CD4-positive, alpha-beta T cell treated with Interleukin-6 for 4 hours (primary cell): ENCODE results near the gene SENP1.

ENCODE experiments used
- DNase-seq: peaks from one replicate; pipeline ENCODE4 v3.0.0-alpha.2; 2020; ENCODE audit warnings: mixed read lengths

SENP1 gene

GRCh38 chr12:48063530-48063929 lies 42.3 kb downstream of the SENP1 start:
- DNase-seq = no peak

DNA sequence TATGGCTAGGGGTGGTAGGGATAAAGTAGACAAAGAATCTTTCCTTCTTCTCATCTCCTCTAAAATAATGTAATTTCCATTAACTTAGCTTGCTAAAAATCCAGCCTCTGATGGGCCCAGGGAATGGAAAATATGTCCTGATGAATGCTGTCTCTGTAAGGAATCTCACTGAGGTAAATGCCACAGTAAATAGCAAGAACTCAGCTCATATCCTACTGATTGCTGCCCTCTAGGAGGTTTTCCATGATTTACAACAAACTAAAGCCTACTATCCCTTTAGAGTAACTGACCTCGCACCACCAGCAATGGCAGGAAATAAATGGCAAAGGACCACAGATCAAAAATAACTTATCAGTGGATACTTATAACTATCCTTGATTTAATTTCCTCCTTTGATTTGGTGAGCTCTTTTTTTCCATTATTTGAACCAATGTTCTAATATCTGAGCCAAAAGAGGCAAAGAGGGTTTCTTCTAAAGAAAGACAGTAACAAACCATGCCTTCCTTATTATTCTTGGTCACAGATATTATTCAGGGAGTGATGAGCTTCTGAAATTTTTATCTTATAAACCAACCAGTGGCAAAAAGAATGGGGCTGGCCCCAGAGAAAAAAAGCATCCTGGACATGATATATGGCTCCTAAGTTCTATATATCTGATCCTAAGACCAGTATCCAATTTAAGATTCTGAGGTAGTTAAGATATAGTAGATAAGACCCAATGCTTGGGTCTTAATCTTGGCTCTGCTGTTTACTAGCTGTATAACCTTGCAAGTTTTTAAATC lies 43.8 kb downstream of the SENP1 start:
- DNase-seq = no peak

DNA sequence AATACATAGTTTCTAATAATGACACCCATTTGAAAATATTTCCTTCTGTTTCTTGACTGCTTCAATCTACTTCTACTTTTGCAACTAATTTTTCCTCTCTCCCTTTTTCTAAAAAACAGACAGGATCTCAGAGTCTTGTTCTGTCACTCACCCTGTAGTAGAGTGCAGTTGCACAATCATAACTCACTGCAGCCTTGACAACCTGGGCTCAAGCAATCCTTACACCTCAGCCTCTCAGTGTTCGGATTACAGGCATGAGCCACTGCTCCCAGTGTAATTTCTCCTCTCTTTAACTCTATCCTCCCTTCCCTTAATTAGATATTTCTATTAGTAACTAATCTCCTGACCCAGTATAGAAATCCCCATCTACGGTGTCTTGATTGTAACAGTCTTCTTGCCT lies 45.4 kb downstream of the SENP1 start:
- no peak for DNase-seq

DNA sequence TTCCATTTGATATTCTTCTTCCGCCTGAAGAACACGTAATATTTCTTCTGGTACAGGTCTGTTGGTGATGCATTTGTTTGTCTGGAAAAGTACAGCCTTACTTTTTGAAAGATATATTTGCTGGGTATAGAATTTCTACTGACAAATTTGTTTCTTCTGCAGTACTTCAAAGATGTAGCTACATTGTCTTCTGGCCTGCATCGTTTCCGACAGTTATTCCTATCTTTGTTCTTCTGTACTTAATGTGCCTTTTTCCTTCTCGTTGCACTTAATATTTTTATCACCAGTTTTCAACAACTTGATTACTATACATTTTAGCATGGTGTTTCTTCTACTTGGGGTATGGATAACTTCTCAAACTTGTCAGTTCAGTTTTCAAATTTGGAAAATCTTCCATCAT lies 47.1 kb downstream of the SENP1 start:
- no peak for DNase-seq

DNA sequence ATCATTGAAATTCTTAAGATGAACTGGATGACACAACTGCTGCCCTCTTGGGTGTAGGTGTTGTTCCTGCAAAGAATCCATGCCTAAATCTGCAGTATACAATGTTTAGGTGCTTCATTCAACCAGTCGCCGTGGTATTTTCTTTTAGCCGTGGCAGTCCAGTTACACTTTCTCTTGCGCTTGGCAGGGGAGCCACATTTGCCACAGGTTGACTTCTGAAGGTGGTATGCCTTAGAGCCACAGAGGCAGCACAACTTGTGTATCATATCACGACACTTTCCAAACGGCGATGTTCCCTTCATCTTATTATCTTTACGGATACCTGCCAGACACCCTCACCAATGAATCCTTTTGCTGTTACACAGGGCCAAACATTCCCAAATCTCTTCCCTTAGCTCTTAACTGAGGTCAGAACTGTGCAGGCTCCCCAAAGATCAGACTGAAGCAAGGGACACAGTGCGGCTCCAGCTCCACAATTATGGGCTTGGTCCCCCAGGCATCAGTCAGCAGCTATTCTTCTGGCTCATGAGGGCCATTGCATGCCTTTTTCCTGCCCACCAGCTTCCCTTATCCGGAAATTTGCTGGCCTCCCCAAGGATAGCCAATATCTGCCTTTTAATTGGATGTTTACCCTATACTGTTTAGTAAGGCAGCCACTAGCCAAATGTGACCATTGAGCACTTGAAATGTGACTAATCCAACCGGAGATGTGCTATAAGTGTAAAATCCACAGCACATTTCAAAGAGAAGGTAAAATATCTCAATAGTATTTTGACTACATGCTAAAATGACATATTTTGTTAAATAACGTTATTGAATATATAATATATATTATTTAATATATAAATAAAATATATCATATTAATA lies 50.7 kb downstream of the SENP1 start:
- DNase-seq = no peak

DNA sequence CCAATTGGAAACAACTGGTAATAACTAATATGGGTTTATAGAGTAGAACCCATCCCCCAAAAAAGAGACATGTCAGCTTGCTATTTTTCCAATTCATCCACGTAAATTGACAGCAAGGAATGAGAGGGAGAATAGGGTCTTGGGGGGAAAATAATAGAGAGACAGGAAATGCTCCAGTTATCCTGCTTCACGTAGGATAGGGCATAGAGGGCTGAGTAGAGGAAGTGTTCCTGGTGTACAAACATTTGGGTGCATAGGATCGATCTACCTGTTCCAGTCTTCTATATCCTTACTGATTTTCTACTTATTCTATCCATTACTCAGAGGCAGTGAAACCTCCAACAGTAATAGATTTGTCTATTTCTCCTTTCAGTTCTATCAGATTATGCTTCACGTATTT lies 52.0 kb downstream of the SENP1 start:
- DNase-seq = no peak

GRCh38 chr12:48053122-48053521 lies 52.8 kb downstream of the SENP1 start:
- no peak for DNase-seq

- DNase-seq = no peak
Measured at GRCh38 chr12:48051681-48052080, 54.2 kb downstream of the SENP1 start.

DNA sequence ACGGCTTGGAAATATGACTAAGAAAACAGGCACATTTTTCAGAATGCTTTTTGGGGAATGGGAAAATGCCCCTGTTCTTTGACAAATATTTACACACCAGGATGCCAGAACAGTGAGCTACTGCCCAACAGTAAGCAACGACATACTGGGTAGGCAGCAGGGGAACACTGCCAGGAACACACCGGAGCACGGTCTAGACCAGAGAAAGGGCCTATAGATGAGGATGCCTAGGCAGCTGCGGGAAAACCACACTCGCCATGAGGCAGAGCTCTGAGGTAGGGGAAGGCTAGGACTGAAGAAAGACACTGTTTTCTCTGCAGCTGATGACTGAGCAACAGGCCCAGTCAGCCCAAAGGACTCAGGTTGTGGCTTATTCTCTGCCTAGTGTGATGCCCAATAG lies 55.7 kb downstream of the SENP1 start:
- no peak for DNase-seq

DNA sequence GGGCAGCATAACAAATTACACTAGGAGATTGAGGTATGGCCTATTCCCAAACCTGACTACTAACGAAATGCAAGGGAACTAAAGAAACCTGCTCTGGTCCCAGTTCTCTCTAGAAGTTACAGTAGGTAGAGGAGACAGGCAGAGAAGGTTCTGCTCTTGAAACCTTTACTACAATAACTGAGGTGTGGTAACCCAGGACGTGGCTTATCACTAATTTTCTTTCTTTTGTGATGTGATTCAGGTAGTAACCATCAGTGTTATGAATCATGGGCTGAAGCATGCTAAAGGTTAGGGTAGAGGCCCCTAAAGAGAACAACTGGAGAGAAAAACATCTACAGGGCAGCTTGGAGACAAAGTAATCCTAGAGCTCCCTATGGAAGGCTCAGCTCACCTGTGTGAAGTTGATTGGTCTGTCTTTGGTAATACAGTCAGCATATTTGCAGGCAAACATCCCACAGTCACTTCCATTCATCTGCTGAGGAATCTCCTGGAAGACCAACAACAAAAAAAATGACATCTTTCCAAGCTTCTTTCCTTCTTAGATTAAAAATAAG lies 59.8 kb downstream of the SENP1 start:
- no peak for DNase-seq

- no peak for DNase-seq
Measured at GRCh38 chr12:48045061-48045846, 60.6 kb downstream of the SENP1 start.

- no peak for DNase-seq
Measured at GRCh38 chr12:48044396-48044795, 61.5 kb downstream of the SENP1 start.

- DNase-seq = no peak
Measured at GRCh38 chr12:48043771-48044170, 62.1 kb downstream of the SENP1 start.

DNA sequence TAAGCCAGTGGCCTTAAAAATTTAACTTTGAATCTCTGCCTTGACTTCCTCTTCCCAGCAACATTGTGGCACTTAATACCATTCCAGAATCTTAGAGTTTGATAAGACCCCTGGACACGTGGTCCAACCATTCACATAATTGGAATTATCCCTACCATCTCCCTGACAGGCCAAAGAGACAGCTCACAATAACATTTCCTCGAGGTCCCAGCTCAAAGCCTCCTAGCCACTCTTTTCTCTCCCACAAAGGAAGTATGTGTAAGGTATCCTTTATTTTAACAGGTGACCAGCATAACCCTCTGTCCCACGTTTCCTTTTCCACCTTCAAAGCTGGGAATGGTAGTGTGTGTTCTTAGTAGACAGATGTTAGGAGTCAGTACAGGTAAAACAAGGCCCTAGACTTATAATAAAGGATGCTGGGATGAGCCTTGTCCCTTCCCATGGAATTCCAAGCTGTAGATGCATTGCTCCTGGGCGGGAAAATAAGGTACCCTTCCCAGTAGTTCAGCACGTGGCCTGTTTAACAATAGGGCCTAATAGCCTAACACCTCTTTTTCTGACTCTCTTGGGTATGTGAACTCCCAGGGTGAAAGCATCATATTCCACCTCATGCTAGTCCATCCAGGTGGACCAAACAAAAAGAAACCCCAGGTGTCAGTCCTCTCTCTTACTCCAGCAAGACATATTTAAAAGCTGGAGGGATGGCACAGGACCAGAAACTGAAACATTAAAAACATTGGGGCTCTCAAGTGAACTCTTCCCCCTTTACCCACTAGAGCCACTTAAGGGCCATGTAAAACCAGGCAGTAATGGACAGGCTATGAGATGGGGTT lies 64.1 kb downstream of the SENP1 start:
- no peak for DNase-seq

DNA sequence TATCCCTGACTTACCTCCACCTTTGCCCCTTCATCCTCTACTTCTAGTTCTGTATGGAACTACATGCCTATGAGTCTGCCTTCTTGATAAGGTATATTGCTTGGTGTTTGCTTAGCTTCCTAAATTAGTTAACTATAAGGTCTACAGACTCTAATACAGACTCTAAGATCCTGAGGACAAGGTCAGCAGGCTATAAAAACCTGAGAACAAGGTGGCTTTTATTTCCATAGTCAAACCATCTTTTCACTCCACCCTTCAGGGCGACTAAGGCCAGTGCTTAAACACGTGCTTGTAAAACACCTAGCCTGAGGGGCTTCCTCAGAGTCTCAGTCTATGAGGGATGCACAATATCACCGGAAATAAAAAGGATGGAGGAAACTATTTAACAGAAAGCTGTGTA lies 65.5 kb downstream of the SENP1 start:
- no peak for DNase-seq

- DNase-seq = no peak
Measured at GRCh38 chr12:48039151-48039550, 66.7 kb downstream of the SENP1 start.

- no peak for DNase-seq
Measured at GRCh38 chr12:48038085-48038484, 67.8 kb downstream of the SENP1 start.

DNA sequence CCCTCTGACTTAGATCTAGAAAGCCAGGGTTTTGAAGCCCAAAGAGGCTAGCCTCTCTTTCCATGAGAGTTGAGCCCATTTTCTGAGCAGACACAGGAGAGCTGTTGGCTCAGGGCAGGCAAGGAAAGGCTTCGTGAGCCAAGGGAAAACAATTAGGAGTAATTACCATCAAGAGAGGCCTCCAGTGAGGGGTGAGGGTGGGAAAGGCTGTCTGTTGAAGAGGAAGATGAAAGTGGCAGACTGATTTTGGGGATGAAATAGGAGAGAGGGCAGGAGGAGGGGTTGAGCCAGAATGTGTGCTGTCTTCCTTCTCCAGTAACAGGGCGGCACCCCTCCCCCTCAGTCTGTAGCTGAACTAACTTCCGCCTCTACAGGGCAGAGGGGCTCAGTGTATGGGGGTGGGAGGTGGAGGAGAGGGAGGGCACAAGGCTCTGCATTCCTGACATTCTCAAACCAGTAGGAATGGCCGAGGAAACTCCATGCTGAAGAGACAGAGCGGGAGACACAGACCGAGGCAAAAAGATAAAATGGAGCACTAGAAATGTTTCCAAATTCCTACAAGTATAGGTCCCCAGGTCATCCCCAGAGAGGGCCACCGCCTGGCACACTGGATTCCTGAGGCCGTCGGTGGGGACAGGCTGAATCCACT lies 68.5 kb downstream of the SENP1 start:
- no peak for DNase-seq

DNA sequence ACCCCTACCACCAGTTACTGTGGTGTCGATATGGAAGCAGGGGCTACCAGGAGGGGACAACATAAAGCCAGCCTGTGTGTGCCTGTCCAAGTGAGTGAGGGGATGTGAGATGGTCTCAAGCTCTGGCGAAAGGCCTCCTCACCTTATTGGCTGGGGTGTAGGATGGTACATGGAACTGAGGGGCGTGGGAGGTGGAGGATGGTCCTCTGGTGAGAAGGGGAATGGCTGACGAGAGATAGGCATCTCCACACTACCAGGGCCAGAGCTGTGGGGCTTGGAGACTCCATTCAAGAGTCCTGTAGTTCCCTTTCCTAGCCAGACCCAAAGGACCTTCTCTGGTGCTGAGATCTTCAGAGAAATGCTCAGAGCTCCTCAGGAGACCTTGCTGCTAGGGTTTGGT lies 69.1 kb downstream of the SENP1 start:
- DNase-seq = no peak

DNA sequence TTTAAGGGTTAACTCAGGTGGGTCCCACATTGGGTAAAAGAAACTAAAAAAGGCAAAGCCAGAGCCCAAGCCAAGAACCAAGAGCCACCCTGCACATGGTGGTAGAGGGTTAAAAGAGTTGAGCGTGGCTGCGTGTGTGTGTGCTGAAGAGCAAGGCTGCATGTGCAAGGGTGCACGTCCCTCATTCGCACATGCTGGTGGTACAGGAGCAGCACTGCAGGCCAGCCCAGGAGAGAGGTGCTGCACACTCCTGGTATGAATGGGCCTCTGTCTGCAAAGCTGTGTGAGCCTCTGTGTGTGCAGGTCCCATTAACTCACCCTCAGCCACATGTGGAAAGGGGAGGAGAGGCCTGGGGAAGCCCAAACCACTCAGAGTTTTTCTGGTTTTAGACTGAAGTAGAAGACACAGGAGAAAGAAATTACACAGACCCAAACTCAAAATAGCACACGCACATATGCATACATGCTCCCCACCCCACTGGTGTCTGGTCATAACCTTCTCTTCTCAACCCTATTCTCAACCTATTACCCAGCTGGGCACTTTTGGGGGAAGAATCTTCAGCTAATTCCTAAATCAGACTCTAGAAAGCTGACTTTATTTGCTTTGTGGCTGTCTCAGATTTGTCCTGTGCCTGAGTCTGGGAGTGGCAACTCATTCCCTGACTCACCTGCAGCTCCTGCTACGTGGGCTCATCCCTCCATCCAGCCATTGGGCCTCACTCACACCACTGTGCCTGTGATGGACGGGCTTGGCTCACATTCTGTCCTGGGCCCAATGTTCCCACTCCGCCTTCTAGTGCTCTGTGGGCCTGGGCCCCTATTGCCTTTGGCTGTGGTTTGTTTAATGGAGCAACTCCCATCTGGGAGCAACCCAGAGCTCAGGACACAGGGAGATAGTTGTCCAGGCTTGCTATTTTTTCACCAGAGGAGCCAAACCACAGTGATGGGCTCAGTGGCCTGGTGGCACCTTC lies 70.8 kb downstream of the SENP1 start:
- DNase-seq = no peak
